Activated CD4-positive, CD25-positive, alpha-beta regulatory T cell treated with anti-CD3 and anti-CD28 coated beads, Interleukin-2, amount 50 U/mL, for 24 hours (primary cell): Measurements from ENCODE around the gene GNRHR.
"Not testable (repeated sequence)": the region's sequence is repeated elsewhere in the genome, so short reads cannot be mapped to it uniquely, and the experiment has no call there.

Experiments
- ATAC-seq, 2 donors: fragments of 150-1000 bp; cut with Tn5 transposase; one replicate each; pipeline ENCODE4 v1.10.0; 2021; ENCODE audit warnings: mild to moderate bottlenecking in 1 of 2, moderate library complexity in 1 of 2

GNRHR gene

GRCh38 chr4:67725981-67726380, 28.2 kb downstream of the GNRHR start:
- no peak for ATAC-seq

DNA sequence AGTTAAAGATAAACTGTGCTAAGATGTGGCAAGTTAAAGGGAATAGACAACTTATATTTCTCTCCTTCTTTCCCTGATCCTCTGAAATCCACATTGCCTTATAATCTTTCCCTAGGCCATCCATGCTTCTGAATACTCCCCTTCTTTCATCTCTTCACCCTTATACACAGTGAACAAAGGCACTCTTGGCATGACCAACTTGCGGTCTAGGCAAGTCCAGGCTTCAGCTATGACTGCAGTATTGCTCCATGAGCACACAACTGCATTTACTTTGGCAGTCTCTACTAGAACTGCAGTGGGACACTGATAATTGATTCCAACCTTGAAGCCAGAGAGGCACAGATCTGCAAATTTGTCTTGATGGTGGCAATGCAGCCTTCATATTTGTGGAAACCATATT, 29.1 kb downstream of the GNRHR start:
- ATAC-seq: no peak

- ATAC-seq: no peak
These were observed 30.2 kb downstream of the GNRHR start for GRCh38 chr4:67723949-67724348.

GRCh38 chr4:67723341-67723740, 30.8 kb downstream of the GNRHR start:
- no peak for ATAC-seq

- ATAC-seq: no peak
These were observed 32.2 kb downstream of the GNRHR start for GRCh38 chr4:67721770-67722597.

GRCh38 chr4:67721315-67721769, 32.8 kb downstream of the GNRHR start:
- ATAC-seq: no peak

DNA sequence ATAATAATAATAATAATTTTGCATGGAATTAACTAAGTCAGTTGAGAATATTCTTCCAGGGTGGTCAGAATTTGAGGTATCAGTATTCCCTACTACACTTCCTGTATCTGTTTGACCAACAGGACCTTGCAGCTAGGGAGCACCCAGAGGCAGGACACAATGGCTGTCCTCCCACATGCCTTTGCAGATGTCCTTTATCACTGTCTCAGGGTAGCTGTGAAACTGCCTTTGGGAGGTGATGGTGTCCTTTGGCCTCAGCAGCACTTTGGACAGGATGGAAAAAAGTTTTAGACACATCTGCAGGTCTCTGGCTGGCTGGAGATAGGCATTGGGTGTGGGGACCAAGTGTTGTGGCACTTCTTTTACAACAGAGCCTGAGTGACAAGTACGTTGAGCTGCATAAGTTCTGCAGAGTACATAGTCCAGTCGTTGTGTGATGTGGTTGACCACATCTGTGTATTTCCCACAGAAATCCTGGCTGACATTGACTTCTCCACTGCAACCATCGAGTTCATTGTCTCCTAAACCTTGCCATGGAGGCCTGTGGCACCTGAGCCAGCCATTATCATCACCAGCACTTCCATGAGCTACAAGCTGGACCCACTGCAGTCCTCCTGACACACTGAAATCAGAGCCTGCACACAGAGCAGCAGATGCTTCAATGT, 34.1 kb downstream of the GNRHR start:
- no peak for ATAC-seq

GRCh38 chr4:67718848-67719247, 35.3 kb downstream of the GNRHR start:
- no peak for ATAC-seq

DNA sequence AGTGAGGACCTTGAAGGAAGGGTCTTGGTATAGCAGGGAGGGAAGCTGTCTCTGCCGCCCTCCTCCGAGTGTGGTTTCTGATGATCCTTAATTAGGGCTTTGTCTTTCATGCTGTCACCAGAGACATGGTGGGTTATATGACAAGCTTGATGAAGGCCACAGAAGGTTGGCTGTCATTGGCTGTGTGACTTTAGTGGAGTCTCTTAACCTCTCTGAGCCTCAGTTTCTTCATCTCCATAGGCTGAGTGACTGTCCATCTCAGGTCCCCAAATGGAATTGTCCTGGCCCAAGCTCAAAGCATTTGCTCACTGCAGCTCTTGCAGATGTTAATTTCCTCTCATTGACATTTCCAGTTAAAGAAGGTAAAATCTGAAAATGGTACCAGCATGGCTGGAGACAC, 36.6 kb downstream of the GNRHR start:
- no peak for ATAC-seq

- ATAC-seq: no peak
These were observed 39.2 kb downstream of the GNRHR start for GRCh38 chr4:67714955-67715354.

DNA sequence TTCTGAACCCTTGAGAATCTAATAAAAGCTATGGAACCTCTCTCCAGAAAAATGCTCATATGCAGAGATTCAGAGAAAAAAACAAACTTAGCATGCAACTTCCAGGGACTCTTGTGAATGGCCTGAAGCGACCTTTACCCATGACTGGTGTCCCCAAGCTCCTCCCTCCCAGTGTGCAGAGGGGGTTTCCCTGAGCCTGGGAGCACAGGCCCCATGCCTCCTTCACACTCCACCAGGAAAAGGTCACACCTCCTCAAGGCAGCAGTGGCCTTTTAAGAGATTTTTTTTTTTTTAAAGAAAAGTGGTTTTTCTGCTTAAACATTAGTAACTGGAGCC, 40.0 kb downstream of the GNRHR start:
- ATAC-seq: peak; percentile 85 to 89

DNA sequence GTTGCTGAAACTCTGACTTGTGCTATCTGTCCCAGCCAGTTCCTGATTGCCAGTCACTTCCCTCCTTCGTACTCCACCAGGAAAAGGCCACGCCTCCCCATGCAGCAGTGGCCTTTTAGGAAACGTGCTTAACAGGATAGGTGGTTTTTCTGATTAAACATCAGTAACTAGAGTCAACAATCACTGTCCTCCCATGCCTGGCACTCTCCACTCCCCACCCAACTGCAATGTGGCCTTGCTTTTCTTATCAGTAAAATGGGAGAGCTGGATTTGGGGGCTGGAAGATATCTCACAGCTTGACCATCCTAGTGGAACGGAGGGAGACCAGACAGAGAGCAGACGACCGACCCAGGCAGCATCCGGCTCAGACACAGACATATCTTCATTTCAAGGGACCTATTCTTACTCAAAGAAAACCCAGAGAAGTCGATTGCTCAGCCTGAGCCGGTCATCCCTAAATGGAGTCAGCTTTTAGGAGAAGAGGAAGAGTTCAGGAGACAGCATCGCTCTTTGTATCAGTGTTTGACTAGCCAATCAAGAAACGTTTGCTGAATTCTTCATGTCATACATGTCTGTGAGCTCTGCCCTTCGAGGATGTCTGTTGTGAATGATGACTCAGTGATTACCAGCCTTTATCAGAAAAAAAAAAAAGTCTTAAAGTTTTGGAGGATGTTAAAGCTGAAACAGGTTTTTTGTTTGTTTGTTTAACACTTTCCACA, 40.5 kb downstream of the GNRHR start:
- peak; percentile 81 to 85 for ATAC-seq

GRCh38 chr4:67712650-67713528, 41.3 kb downstream of the GNRHR start:
- ATAC-seq: no peak

DNA sequence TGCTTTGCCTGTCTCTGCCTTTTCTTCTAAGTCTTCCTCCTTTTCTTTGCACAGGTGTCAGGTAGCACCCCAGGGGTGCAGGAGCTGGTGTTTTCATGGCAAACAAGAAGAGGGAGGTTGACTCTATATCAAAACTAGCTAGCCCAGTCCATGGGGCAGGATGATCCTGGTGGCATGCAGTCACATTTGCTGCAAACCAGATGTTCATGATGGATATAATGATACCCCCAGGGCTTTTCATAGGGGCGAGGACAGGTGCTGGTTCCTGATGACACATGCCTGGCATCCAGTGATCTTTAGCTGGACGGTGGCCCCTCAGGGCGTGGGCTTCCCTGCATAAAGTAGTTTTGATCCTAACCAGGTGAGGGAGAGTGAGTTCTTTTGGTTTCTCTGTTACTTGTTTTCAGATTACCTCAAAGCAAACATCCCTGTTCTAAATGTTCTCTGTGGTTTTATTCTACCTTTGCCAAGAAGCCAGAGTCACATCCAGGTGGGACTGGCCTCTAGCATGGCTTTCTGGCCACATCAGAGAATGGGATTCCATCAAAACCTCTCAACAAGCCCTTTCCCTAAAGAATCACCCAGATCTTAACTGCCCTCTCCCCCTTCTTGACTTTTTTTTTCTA, 42.1 kb downstream of the GNRHR start:
- no peak for ATAC-seq

DNA sequence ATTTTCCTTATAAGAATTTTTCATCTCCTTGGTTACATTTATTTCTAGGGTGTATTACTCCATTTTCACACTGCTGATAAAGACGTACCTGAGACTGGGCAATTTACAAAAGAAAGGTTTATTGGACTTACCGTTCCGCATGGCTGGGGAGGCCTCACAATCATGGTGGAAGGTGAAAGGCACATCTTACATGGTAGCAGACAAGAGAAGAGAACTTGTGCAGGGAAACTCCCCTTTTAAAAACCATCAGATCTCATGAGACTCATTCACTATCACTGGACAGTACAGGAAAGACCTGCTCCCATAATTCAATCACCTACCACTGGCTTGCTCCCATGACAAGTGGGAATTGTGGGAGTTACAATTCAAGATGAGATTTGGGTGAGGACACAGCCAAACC, 47.5 kb downstream of the GNRHR start:
- not testable (repeated sequence) for ATAC-seq

DNA sequence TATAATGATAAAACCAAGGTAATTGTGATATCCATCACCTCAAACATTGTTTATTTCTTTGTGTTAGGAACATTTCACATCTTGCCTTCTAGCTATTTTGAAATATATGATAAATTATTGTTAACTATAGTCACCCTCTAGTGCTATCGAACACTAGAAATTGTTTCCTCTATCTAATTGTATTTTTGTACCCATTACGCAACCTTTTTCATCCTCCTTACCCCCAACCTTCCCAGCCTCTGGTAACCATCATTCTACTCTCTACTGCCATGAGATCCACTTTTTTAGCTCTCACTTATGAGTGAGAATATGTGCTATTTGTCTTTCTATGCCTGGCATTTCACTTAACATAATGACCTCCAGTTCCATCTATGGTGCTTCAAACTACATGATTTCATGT, 49.3 kb downstream of the GNRHR start:
- no peak for ATAC-seq

DNA sequence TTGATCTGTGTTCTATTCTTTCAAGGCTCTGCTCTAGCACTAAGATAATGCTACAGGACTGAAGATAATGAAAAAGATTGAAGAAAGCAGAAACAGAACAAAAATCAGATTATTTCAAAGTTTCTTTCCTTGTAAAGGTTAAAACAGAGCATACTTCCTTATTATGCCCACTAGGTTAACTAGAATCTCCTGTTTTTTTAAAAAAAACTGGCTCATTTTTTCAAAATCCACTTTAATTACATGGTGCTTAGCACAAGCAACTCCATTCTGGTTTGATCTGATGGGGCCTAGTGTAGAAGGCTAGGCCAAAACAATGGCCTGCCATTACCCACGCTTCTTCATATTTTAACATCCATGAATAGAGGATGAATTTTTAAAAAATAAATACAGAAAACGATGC, 52.0 kb downstream of the GNRHR start:
- no peak for ATAC-seq

GRCh38 chr4:67701517-67701850, 52.7 kb downstream of the GNRHR start:
- no peak for ATAC-seq

GRCh38 chr4:67700738-67701516, 53.3 kb downstream of the GNRHR start, which contains the start of gene UBA6:
Gene UBA6, minus strand, starts transcription at chr4:67701155. Its CDS starts 36 bp downstream, at chr4:67701119.
- peak; percentile 98 for ATAC-seq

- peak in 1 of 2 donors; percentile 16 for ATAC-seq
These were observed 54.0 kb downstream of the GNRHR start for GRCh38 chr4:67700116-67700737.

- ATAC-seq: no peak
These were observed 54.6 kb downstream of the GNRHR start for GRCh38 chr4:67699603-67700002.
